22Rv1 (cell line): Measurements from ENCODE around the gene TCP11L1.

Experiments
- ZFX ChIP-seq: fragments of 450-650 bp; IDR thresholded peaks from 2 replicates; pipeline ENCODE4 v1.6.1; 2017; ENCODE audit warnings: antibody characterized with exemption, borderline replicate concordance
- TF ChIP-seq, protein P1 (sequence below): fragments of 450-650 bp; IDR thresholded peaks from 2 replicates; pipeline ENCODE4 v1.5.1; 2017; ENCODE audit warnings: mild to moderate bottlenecking

DNA sequence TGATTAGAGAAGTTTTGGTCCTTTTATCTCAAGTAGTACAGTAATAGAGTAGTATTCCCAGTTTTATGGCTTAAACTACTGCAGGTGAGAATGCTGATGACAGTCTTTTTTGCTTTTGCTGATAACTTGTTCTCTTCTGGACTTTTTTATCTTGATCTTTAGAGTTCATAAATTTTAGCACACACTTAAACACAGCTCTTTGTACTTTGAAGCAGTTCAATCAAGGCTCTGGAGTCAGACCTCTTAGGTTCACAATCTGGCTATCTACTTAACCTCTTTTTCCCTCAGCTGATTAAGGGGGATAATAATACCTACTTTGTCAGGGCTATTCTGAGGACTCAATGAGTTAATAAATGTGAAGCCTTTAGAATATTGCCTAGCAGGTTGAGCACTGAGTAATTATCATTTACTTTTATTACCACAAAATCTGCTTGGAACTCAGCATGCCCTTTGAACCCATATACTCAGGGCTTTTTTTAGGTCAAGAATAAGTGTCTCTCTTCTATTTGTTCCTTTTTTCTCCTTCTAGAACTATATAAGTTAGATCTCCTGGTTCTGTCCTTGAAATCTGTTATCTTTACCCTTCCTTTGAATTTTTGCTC, 70.0 kb downstream of the TCP11L1 start:
- TF ChIP-seq, protein P1, sequence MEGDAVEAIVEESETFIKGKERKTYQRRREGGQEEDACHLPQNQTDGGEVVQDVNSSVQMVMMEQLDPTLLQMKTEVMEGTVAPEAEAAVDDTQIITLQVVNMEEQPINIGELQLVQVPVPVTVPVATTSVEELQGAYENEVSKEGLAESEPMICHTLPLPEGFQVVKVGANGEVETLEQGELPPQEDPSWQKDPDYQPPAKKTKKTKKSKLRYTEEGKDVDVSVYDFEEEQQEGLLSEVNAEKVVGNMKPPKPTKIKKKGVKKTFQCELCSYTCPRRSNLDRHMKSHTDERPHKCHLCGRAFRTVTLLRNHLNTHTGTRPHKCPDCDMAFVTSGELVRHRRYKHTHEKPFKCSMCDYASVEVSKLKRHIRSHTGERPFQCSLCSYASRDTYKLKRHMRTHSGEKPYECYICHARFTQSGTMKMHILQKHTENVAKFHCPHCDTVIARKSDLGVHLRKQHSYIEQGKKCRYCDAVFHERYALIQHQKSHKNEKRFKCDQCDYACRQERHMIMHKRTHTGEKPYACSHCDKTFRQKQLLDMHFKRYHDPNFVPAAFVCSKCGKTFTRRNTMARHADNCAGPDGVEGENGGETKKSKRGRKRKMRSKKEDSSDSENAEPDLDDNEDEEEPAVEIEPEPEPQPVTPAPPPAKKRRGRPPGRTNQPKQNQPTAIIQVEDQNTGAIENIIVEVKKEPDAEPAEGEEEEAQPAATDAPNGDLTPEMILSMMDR: no peak
- TF ChIP-seq ZFX: no peak
